Endodermal cell (in vitro differentiated cells): ENCODE data around the gene HIP1. TPM values are rescaled to one million over a fixed set of nuclear protein-coding genes. Genes with fewer than 3 reads are reported as not detected.

ENCODE experiments used
- DNase-seq: peaks from one replicate; pipeline ENCODE4 v3.0.0-alpha.2; 2017
- H3K27ac ChIP-seq: 2 replicates; pipeline ENCODE4 v1.5.1; 2013; ENCODE audit warnings: mild to moderate bottlenecking, low read depth, low read length, moderate library complexity
- H3K27me3 ChIP-seq: 2 replicates; pipeline ENCODE4 v1.6.1; 2013; ENCODE audit warnings: mild to moderate bottlenecking, low read length, moderate library complexity; ENCODE audit not compliant: insufficient read depth, control insufficient read depth, poor library complexity, severe bottlenecking
- H3K36me3 ChIP-seq: 2 replicates; pipeline ENCODE4 v1.7.0; 2013; ENCODE audit warnings: mild to moderate bottlenecking, low read length, moderate library complexity; ENCODE audit not compliant: control insufficient read depth, insufficient read depth
- H3K4me1 ChIP-seq: one replicate; pipeline ENCODE4 v1.7.0; 2013; ENCODE audit warnings: low read length; ENCODE audit not compliant: control insufficient read depth, insufficient read depth
- H3K4me3 ChIP-seq: 2 replicates; pipeline ENCODE4 v1.5.1; 2013; ENCODE audit warnings: mild to moderate bottlenecking, low read length, moderate library complexity
- H3K9ac ChIP-seq: 2 replicates; pipeline ENCODE4 v1.6.1; 2013; ENCODE audit warnings: mild to moderate bottlenecking, low read length, moderate library complexity; ENCODE audit not compliant: poor library complexity, severe bottlenecking; ENCODE audit errors: extremely low read depth
- H3K9me3 ChIP-seq: 2 replicates; pipeline ENCODE4 v1.6.1; 2013; ENCODE audit warnings: mild to moderate bottlenecking, low read length, moderate library complexity; ENCODE audit not compliant: control insufficient read depth
- H3K27ac Mint-ChIP-seq: 2 replicates; pipeline ENCODE4 v1.8.0; 2020; ENCODE audit warnings: mixed read lengths
- H3K27me3 Mint-ChIP-seq: 2 replicates; pipeline ENCODE4 v1.8.0; 2021; ENCODE audit warnings: mild to moderate bottlenecking, mixed read lengths; ENCODE audit not compliant: insufficient read depth
- H3K36me3 Mint-ChIP-seq: 2 replicates; pipeline ENCODE4 v1.8.0; 2020; ENCODE audit warnings: low read depth, mixed read lengths
- H3K4me1 Mint-ChIP-seq: 2 replicates; pipeline ENCODE4 v1.8.0; 2020; ENCODE audit warnings: mixed read lengths
- H3K4me3 Mint-ChIP-seq: 2 replicates; pipeline ENCODE4 v1.8.0; 2020; ENCODE audit warnings: mild to moderate bottlenecking, moderate library complexity, mixed read lengths
- H3K9me3 Mint-ChIP-seq: 2 replicates; pipeline ENCODE4 v1.8.0; 2020; ENCODE audit warnings: mild to moderate bottlenecking, mixed read lengths
- WGBS, 2 experiments: methylation state at CpG; one replicate each; pipeline versions ENCODE4 v1.1.5 to v1.1.7; 2013; ENCODE audit warnings: missing lambda C conversion rate in 2 of 2, mixed read lengths in 1 of 2; ENCODE audit not compliant: insufficient coverage in 1 of 2, insufficient read length in 1 of 2; 5-methylcytosine and 5-hydroxymethylcytosine counted together
- total RNA-seq, 2 donors: library from RNA; stranded (reverse); fragmentation: NEBNext Ultra II Directional in 1 of 2; extraction: Animal tissue kit (Norgen Biotek cat#: 25700) in 1 of 2; gene quantifications; 2 replicates in 1 of 2; 3 replicates in 1 of 2; pipeline ENCODE4 v1.2.1, GENCODE V29; 2021
- TF ChIP-seq, protein P1 (sequence below): fragments of 200-600 bp; sonication (generic); conservative IDR thresholded peaks from 2 replicates; pipeline ENCODE4 v1.5.0; 2021; ENCODE audit warnings: antibody characterized with exemption, mild to moderate bottlenecking

Gene HIP1
- total RNA-seq, 2 donors from 2014 or later = 64.7 to 70.0 TPM

DNA sequence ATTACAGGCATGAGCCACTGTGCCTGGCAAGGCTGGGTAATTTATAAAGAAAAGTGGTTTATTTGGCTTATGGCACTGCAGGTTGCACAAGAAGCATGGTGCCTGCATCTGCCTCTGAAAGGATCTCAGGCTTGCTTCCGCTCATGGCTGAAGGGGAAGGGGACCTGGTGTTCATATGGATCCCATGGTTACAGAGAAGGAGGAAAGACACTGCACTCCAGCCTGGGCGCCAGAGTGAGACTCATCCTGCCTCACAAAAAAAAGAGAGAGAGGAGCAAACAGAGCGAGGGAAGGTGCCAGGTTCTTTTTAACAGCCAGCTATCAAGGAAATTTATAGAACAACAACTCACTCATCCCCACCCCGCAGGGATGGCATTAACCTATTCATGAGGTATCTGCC is 36.2 kb downstream of the HIP1 start:
- no peaks in the 10 kb centered on the region for H3K36me3 Mint-ChIP-seq
- Histone ChIP-seq H3K36me3 (no peaks in the 10 kb centered on the region), H3K9ac (no peak overlapping the region), H3K4me3 (no peak overlapping the region), H3K9me3 (no peaks in the 10 kb centered on the region), H3K27me3 (no peaks in the 10 kb centered on the region), H3K27ac (no peak overlapping the region), H3K4me1 (no peaks in the 10 kb centered on the region)
- H3K4me3 Mint-ChIP-seq = no peak overlapping the region
- peaks cover 4% of the 10 kb centered on the region for H3K4me1 Mint-ChIP-seq
- H3K27ac Mint-ChIP-seq = peak overlapping the region; percentile 84
- 85 to 100% methylated on average over 1 to 4 of the region's 4 CpGs for WGBS, 2 experiments
- peak; percentile 51 for DNase-seq
- TF ChIP-seq, protein P1, sequence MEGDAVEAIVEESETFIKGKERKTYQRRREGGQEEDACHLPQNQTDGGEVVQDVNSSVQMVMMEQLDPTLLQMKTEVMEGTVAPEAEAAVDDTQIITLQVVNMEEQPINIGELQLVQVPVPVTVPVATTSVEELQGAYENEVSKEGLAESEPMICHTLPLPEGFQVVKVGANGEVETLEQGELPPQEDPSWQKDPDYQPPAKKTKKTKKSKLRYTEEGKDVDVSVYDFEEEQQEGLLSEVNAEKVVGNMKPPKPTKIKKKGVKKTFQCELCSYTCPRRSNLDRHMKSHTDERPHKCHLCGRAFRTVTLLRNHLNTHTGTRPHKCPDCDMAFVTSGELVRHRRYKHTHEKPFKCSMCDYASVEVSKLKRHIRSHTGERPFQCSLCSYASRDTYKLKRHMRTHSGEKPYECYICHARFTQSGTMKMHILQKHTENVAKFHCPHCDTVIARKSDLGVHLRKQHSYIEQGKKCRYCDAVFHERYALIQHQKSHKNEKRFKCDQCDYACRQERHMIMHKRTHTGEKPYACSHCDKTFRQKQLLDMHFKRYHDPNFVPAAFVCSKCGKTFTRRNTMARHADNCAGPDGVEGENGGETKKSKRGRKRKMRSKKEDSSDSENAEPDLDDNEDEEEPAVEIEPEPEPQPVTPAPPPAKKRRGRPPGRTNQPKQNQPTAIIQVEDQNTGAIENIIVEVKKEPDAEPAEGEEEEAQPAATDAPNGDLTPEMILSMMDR = no peak
- H3K9me3 Mint-ChIP-seq = peaks cover 2% of the 10 kb centered on the region
- no peaks in the 10 kb centered on the region for H3K27me3 Mint-ChIP-seq

DNA sequence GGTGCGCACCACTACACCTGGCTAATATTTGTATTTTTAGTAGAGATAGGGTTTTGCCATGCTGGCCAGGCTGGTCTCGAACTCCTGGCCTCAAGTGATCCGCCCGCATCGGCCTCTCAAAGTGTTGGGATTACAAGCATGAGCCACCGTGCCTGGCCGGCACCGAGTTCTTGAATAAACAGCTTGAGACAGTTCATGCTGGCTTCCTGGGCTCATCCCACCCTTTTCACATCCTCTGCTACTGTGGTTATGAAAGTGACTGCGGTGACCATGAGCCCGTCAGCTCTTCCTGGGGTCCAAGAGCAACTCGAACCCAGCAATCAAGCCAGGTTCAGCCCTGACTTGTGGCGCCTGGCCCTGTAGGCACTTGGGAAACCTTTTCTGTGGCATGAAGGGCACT is 38.7 kb downstream of the HIP1 start:
- Histone ChIP-seq H3K9me3 (no peaks in the 10 kb centered on the region), H3K27ac (no peak overlapping the region), H3K36me3 (no peaks in the 10 kb centered on the region), H3K27me3 (no peaks in the 10 kb centered on the region), H3K4me1 (no peaks in the 10 kb centered on the region), H3K9ac (no peak overlapping the region), H3K4me3 (no peak overlapping the region)
- Mint-ChIP-seq H3K27me3 (no peaks in the 10 kb centered on the region), H3K9me3 (no peaks in the 10 kb centered on the region), H3K4me1 (peaks cover 4% of the 10 kb centered on the region), H3K36me3 (no peaks in the 10 kb centered on the region), H3K27ac (no peak overlapping the region), H3K4me3 (no peak overlapping the region)
- DNase-seq = no peak
- TF ChIP-seq, protein P1 = no peak
- WGBS, 2 experiments = 90 to 95% methylated on average over 11 to 12 of the region's 12 CpGs

DNA sequence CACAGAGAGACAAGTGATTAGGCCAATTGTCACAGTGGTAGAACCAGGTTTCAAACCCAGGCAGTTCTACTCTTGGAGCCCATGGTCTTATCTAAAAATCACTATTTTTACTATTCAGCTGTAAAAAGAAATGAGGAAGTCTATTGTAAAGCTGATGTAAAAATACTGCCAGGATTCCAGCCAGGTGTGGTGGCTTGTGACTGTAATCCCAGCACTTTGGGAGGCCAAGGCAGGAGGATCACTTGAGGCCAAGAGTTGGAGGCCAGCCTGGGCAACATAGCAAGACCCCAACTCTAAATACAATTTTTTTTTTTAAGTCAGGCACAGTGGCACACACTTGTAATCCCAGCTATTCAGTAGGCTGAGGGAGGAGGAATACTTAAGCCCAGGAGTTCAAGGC is 40.4 kb downstream of the HIP1 start:
- no peak overlapping the region for H3K4me3 ChIP-seq

More for the DNA sequence above, 40.4 kb downstream of the HIP1 start:
- Histone ChIP-seq H3K9ac (no peak overlapping the region), H3K4me1 (no peaks in the 10 kb centered on the region), H3K9me3 (no peaks in the 10 kb centered on the region), H3K36me3 (no peaks in the 10 kb centered on the region), H3K27me3 (no peaks in the 10 kb centered on the region), H3K27ac (no peak overlapping the region)
- no peak overlapping the region for H3K27ac Mint-ChIP-seq
- no peaks in the 10 kb centered on the region for H3K27me3 Mint-ChIP-seq
- no peak for DNase-seq
- TF ChIP-seq, protein P1 = no peak
- no peaks in the 10 kb centered on the region for H3K36me3 Mint-ChIP-seq
- no peaks in the 10 kb centered on the region for H3K9me3 Mint-ChIP-seq
- no peak overlapping the region for H3K4me3 Mint-ChIP-seq
- peaks cover 4% of the 10 kb centered on the region for H3K4me1 Mint-ChIP-seq
